HepG2 (cell line): Measurements from ENCODE around the gene EHBP1. TPM values are rescaled to one million over a fixed set of nuclear protein-coding genes. Genes with fewer than 3 reads are reported as not detected.

ENCODE experiments used
- AKNA ChIP-seq: sonication (generic); formaldehyde crosslinking; IDR thresholded peaks from 2 replicates; pipeline ENCODE4 v1.4.0; 2020; ENCODE audit warnings: missing genetic modification reagents, borderline replicate concordance
- RBFOX2 ChIP-seq: fragments of 200-400 bp; formaldehyde crosslinking; IDR thresholded peaks from 2 replicates; pipeline ENCODE4 v1.6.1; 2017; ENCODE audit warnings: low read depth, mild to moderate bottlenecking, low read length
- ZNF343 ChIP-seq: sonication (generic); formaldehyde crosslinking; IDR thresholded peaks from 2 replicates; pipeline ENCODE4 v1.4.0; 2020; ENCODE audit warnings: mild to moderate bottlenecking, missing genetic modification reagents
- ZNF382 ChIP-seq: sonication (generic); formaldehyde crosslinking; IDR thresholded peaks from 2 replicates; pipeline ENCODE4 v1.5.0; 2020; ENCODE audit warnings: missing genetic modification reagents, mild to moderate bottlenecking, borderline replicate concordance
- polyA plus RNA-seq, 8 experiments: library from polyadenylated mRNA; depleted of rRNA in 3 of 8; stranded (reverse) in 7 of 8; unstranded in 1 of 8; fragments of >200 nt; fragmentation: Illumina TruSeq in 4 of 8; extraction: Trizol in 4 of 8; gene quantifications; 2 replicates each; pipeline versions ENCODE4 v1.2.1 to v1.2.3, GENCODE V29; 2011 to 2016; ENCODE audit warnings: low read depth in 4 of 8, missing spikeins in 1 of 8, mixed read lengths in 1 of 8; ENCODE audit not compliant: insufficient read depth in 1 of 8
- total RNA-seq, 5 experiments: library from RNA; depleted of rRNA; stranded (reverse); fragments of >200 nt; fragmentation: Illumina TruSeq; extraction: Trizol; gene quantifications; 2 replicates each; pipeline ENCODE4 v1.2.3, GENCODE V29; 2016; ENCODE audit warnings: low read depth in 1 of 5

The EHBP1 gene
- total and polyA plus RNA-seq, 2 of the 13 experiments (the other 11 are each of a cell fraction or from before 2014, with no cell fraction given): 93.5 to 146 TPM

- TF ChIP-seq AKNA (CRISPR knock-in tag): no peak
- TF ChIP-seq ZNF382: no peak
- TF ChIP-seq RBFOX2: peak; percentile 53; the same call in 1 of the 2 replicates
- TF ChIP-seq ZNF343 (CRISPR knock-in tag): no peak
Measured at GRCh38 chr2:63056107-63057050, 350.9 kb downstream of the EHBP1 start (continued).
